GM12865 (cell line): ENCODE data around the gene TAP2.
"Not testable (repeated sequence)": the region's sequence is repeated elsewhere in the genome, so short reads cannot be mapped to it uniquely, and the experiment has no call there.

ENCODE experiments used
- DNase-seq: peaks from one replicate; pipeline ENCODE4 v3.0.0; 2010; ENCODE audit warnings: low read depth
- H3K4me3 ChIP-seq: 2 replicates; pipeline ENCODE4 v1.5.1; 2011; ENCODE audit warnings: mild to moderate bottlenecking, low read depth, low read length, control low read depth
- TF ChIP-seq, protein P1 (sequence below): IDR thresholded peaks from 2 replicates; pipeline ENCODE4 v1.5.1; 2011; ENCODE audit warnings: low read length, control low read depth, low read depth, inconsistent platforms; ENCODE audit not compliant: insufficient read depth; ENCODE audit errors: missing control alignments

The TAP2 gene

DNA sequence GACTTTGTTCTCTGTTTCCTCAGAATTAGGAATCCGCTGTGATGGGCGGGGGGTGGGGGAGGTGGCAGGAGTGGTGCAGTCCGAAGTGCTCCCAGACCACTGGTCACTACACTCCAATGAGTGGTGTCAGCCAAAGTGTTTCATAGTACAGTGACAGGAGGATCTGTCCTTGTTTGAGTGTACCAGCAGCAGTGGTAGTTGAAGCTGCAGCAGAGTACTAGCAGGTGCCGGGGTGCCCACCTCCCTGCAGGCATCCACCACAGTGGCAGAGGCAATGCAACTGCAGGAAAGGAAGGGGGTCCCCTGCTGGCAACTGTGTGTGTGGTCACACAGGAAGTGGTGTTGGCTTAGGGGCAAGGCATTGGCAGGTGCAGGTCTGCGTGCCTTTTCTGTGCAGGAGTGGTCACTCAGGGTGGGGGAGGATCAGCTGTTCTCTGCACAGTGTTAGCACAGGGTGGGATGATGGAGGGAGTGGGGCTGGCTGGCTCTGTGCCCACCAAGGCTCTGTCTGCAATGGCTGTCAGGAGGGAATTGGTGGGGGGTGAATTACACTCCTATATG is 31.4 kb downstream of the TAP2 start:
- no peak for DNase-seq
- H3K4me3 ChIP-seq: no peak overlapping the region
- TF ChIP-seq, protein P1, sequence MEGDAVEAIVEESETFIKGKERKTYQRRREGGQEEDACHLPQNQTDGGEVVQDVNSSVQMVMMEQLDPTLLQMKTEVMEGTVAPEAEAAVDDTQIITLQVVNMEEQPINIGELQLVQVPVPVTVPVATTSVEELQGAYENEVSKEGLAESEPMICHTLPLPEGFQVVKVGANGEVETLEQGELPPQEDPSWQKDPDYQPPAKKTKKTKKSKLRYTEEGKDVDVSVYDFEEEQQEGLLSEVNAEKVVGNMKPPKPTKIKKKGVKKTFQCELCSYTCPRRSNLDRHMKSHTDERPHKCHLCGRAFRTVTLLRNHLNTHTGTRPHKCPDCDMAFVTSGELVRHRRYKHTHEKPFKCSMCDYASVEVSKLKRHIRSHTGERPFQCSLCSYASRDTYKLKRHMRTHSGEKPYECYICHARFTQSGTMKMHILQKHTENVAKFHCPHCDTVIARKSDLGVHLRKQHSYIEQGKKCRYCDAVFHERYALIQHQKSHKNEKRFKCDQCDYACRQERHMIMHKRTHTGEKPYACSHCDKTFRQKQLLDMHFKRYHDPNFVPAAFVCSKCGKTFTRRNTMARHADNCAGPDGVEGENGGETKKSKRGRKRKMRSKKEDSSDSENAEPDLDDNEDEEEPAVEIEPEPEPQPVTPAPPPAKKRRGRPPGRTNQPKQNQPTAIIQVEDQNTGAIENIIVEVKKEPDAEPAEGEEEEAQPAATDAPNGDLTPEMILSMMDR: peak; percentile 3

DNA sequence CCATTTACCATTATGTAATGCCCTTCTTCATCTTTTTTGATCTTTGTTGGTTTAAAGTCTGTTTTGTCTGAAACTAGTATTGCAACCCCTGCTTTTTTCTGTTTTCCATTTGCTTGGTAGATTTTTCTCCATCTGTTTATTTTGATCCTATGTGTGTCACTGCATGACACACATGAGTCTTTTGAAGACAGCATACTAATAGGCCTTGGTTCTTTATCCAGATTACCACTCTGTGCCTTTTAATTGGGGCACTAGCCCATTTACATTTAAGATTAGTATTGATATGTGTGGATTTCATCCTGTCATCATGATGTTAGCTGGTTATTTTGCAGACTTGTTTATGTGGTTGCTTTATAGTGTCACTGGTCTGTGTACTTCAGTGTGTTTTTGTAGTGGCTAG is 33.1 kb downstream of the TAP2 start:
- H3K4me3 ChIP-seq: not testable (repeated sequence)

GRCh38 chr6:32803416-32803815 is 35.1 kb downstream of the TAP2 start:
- no peak overlapping the region for H3K4me3 ChIP-seq
- no peak for DNase-seq
- TF ChIP-seq, protein P1: no peak

More for the DNA sequence above, 33.1 kb downstream of the TAP2 start:
- DNase-seq: not testable (repeated sequence)

- TF ChIP-seq, protein P1: no peak
- DNase-seq: no peak
- no peak overlapping the region for H3K4me3 ChIP-seq
Observed at GRCh38 chr6:32799740-32800139, 38.8 kb downstream of the TAP2 start.

GRCh38 chr6:32799168-32799567 is 39.4 kb downstream of the TAP2 start:
- no peak for DNase-seq
- no peak overlapping the region for H3K4me3 ChIP-seq
- TF ChIP-seq, protein P1: no peak

- H3K4me3 ChIP-seq: peak overlapping the region; percentile 28
- TF ChIP-seq, protein P1: peak; percentile 70
- DNase-seq: peak; percentile 79
Observed at GRCh38 chr6:32796848-32797776, 41.4 kb downstream of the TAP2 start.

DNA sequence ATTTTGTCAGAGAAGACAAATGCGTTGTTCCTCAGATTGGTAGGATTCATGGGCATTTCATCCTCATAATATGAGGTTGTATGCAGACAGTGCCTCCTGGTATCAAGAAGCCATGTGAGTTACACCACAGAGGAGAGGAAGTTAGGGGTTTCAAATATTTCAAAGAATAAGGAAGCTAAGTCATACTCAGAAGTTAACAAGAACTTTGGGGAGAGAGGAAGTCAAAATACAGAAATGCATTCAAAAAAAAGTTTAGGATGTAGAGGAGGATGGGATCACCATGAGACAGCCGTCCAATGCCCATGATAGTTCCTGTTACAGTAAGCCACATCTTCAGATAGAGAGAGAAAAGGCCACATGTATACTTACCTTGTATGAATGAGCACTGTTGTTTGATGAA is 44.0 kb downstream of the TAP2 start:
- TF ChIP-seq, protein P1: no peak
- H3K4me3 ChIP-seq: no peak overlapping the region
- DNase-seq: no peak
